Neural progenitor cell (in vitro differentiated cells): Measurements from ENCODE around the gene DTNA.
"Not testable (repeated sequence)": the region's sequence is repeated elsewhere in the genome, so short reads cannot be mapped to it uniquely, and the experiment has no call there.

Source experiments
- CTCF ChIP-seq: fragments of 200-600 bp; sonication (generic); IDR thresholded peaks from 2 replicates; pipeline ENCODE4 v1.5.1; 2017; ENCODE audit warnings: antibody characterized with exemption, mild to moderate bottlenecking
- EZH2 ChIP-seq: fragments of 200-600 bp; sonication (generic); IDR thresholded peaks from 2 replicates; pipeline ENCODE4 v1.6.1; 2017; ENCODE audit warnings: antibody characterized with exemption, mild to moderate bottlenecking, moderate library complexity

- not testable (repeated sequence) for TF ChIP-seq CTCF, EZH2
These were observed 196.9 kb downstream of the DTNA start for GRCh38 chr18:34906985-34907384.
